Stomach (tissue), 9 donors: ENCODE data around the gene EXOC2. TPM values are rescaled to one million over a fixed set of nuclear protein-coding genes. Genes with fewer than 3 reads are reported as not detected.
A peak's percentile ranks its signal among the peaks of the same experiment; 100 is the strongest.

Source experiments
- DNase-seq, 2 donors: peaks; one replicate each; pipeline versions ENCODE4 v3.0.0 to v3.0.0-alpha.2; 2013 to 2019
- H3K27ac ChIP-seq, 5 donors: fragments of 200-600 bp in 4 of 5; sonication (generic) in 4 of 5; one replicate each; pipeline ENCODE4 v1.5.1; 2013 to 2019; ENCODE audit warnings: mild to moderate bottlenecking in 1 of 5, moderate library complexity in 1 of 5
- H3K27me3 ChIP-seq, 3 donors: fragments of 200-600 bp; sonication (generic); one replicate each; pipeline ENCODE4 v1.5.1; 2017 to 2019; ENCODE audit warnings: mixed run types in 1 of 3
- H3K36me3 ChIP-seq, 4 donors: fragments of 200-600 bp; sonication (generic); 1 replicate in 3 of 4; 2 replicates in 1 of 4; pipeline ENCODE4 v1.5.1; 2016 to 2019
- H3K4me1 ChIP-seq, 4 donors: fragments of 200-600 bp; sonication (generic); one replicate each; pipeline ENCODE4 v1.5.1; 2016 to 2019
- H3K4me3 ChIP-seq, 4 donors: fragments of 200-600 bp; sonication (generic) in 3 of 4; one replicate each; pipeline ENCODE4 v1.5.1; 2016 to 2019; ENCODE audit warnings: mild to moderate bottlenecking in 1 of 4
- H3K9me3 ChIP-seq, 4 donors: fragments of 200-600 bp; sonication (generic); one replicate each; pipeline ENCODE4 v1.5.1; 2016 to 2019
- CTCF ChIP-seq, 7 experiments: fragments of 450-650 bp in 4 of 7; fragments of 200-600 bp in 3 of 7; sonication (generic) in 3 of 7; IDR thresholded peaks; one replicate each; pipeline ENCODE4 v1.5.1; 2016 to 2019; ENCODE audit warnings: antibody characterized with exemption in 7 of 7, control low read depth in 2 of 7, mild to moderate bottlenecking in 1 of 7
- EP300 ChIP-seq: sonication (generic); formaldehyde crosslinking; IDR thresholded peaks from one replicate; pipeline ENCODE4 v1.6.1; 2017; ENCODE audit warnings: antibody characterized with exemption
- POLR2A ChIP-seq, 4 donors: fragments of 450-650 bp; IDR thresholded peaks; one replicate each; pipeline ENCODE4 v1.6.1; 2016; ENCODE audit warnings: antibody characterized with exemption in 4 of 4, control low read depth in 2 of 4, mild to moderate bottlenecking in 1 of 4, moderate library complexity in 1 of 4
- POLR2AphosphoS5 ChIP-seq, 3 donors: sonication (generic); formaldehyde crosslinking; IDR thresholded peaks; one replicate each; pipeline ENCODE4 v1.6.1; 2016; ENCODE audit warnings: antibody characterized with exemption in 3 of 3
- WGBS, 5 donors: extraction: QIAGEN DNeasy Blood & Tissue Kit in 3 of 5; methylation state at CpG; one replicate each; pipeline versions ENCODE4 v1.1.5 to v1.1.7; 2013 to 2018; 5-methylcytosine and 5-hydroxymethylcytosine counted together
- intact Hi-C: fragments of 100-400 bp; cut with DNase I; formaldehyde crosslinking; loops from one replicate; pipeline ENCODE4 v1.15.1; 2023; ENCODE audit warnings: low total_unique reads
- polyA plus RNA-seq, 3 donors: library from polyadenylated mRNA; stranded (reverse); fragments of 200-250 nt; gene quantifications; one replicate each; pipeline ENCODE4 v1.2.3, GENCODE V29; 2013
- total RNA-seq, 5 donors: library from RNA; depleted of rRNA; stranded (reverse); fragments of >200 nt; gene quantifications; one replicate each; pipeline versions ENCODE4 v1.1.0 to v1.2.3, GENCODE V29; 2014 to 2016
- donor health status: healthy with polysubstance abuse.
- donor health status: Bipolar disorder and iron deficiency.
- donor health status: healthy.

Gene EXOC2
- total and polyA plus RNA-seq, 8 donors: 5.3 to 39.7 (median 13.8) TPM

GRCh38 chr6:712805-713204 is 19.9 kb upstream of the EXOC2 start:
- Histone ChIP-seq H3K27me3 (peaks cover 0 to 6% (median 0%) of the 10 kb centered on the region in 3 donors), H3K27ac (peak overlapping the region in 2 of 5 donors; percentile 21 to 22), H3K4me3 (no peak overlapping the region), H3K36me3 (no peaks in the 10 kb centered on the region), H3K9me3 (no peaks in the 10 kb centered on the region), H3K4me1 (peaks cover 11 to 32% (median 22%) of the 10 kb centered on the region in 4 donors)
- 84 to 94% (median 92%) methylated on average over 7 to 8 of the region's 8 CpGs for WGBS, 5 donors
- intact Hi-C loops: loop anchor here (10.0 kb wide), 1 partner anchor 672 kb away; the partner anchor contains the start of gene FOXF2
- DNase-seq: no peak
- TF ChIP-seq POLR2A (IDR thresholded peaks at IDR 0.05): no peak
- no peak for TF ChIP-seq POLR2AphosphoS5 (IDR thresholded peaks at IDR 0.05)
- TF ChIP-seq CTCF (IDR thresholded peaks at IDR 0.05): no peak
- TF ChIP-seq EP300: no peak

DNA sequence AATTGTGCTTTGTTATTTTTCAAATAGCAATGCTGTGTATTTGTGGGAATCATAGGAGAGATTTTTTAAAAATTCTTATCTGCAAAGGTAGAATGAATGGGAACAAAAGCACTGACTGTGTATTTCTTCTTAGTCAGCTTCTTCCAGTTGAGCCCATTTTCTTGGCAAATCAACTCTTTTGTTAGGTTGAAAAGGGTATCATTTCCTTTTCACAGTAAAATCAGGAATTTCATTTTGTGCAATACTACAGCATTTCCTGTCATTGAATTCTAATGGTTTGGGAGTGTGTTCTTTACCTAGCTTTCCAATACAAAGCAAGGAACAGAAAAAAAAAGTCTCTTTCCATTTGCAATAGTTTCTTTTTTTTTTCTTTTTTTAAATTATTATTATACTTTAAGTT is 19.0 kb upstream of the EXOC2 start:
- intact Hi-C loops: loop anchor here (10.0 kb wide), 1 partner anchor 673 kb away; the partner anchor contains the start of gene FOXF2
- no peak for DNase-seq
- peaks cover 11 to 32% (median 22%) of the 10 kb centered on the region in 4 donors for H3K4me1 ChIP-seq
- peaks cover 0 to 6% (median 0%) of the 10 kb centered on the region in 3 donors for H3K27me3 ChIP-seq
- TF ChIP-seq CTCF (IDR thresholded peaks at IDR 0.05) (no peak), POLR2A (IDR thresholded peaks at IDR 0.05) (no peak), EP300 (no peak), POLR2AphosphoS5 (IDR thresholded peaks at IDR 0.05) (no peak)
- H3K4me3 ChIP-seq: peak overlapping the region in 1 of 4 donors; percentile 71
- peak overlapping the region in 4 of 5 donors; percentile 82 to 94 (median 92) for H3K27ac ChIP-seq
- H3K9me3 ChIP-seq: no peaks in the 10 kb centered on the region
- H3K36me3 ChIP-seq: no peaks in the 10 kb centered on the region

GRCh38 chr6:710601-711571 is 17.9 kb upstream of the EXOC2 start:
- DNase-seq: peak; percentile 61 to 82
- TF ChIP-seq POLR2A (IDR thresholded peaks at IDR 0.05) (no peak), POLR2AphosphoS5 (IDR thresholded peaks at IDR 0.05) (peak; percentile 84 to 87 (median 86)), EP300 (no peak)
- WGBS, 5 donors: 1 to 2% (median 1%) methylated on average over 25 to 55 of the region's 55 CpGs
- intact Hi-C loops: loop anchor here (10.0 kb wide), 1 partner anchor 674 kb away; the partner anchor contains the start of gene FOXF2
- peak overlapping the region; percentile 48 to 71 (median 59) for H3K4me3 ChIP-seq
- H3K4me1 ChIP-seq: peaks cover 11 to 29% (median 22%) of the 10 kb centered on the region in 4 donors
- H3K27ac ChIP-seq: peak overlapping the region; percentile 64 to 94 (median 91)
- no peaks in the 10 kb centered on the region for H3K36me3 ChIP-seq
- no peaks in the 10 kb centered on the region for H3K9me3 ChIP-seq
- H3K27me3 ChIP-seq: peaks cover 0 to 6% (median 0%) of the 10 kb centered on the region in 3 donors

DNA sequence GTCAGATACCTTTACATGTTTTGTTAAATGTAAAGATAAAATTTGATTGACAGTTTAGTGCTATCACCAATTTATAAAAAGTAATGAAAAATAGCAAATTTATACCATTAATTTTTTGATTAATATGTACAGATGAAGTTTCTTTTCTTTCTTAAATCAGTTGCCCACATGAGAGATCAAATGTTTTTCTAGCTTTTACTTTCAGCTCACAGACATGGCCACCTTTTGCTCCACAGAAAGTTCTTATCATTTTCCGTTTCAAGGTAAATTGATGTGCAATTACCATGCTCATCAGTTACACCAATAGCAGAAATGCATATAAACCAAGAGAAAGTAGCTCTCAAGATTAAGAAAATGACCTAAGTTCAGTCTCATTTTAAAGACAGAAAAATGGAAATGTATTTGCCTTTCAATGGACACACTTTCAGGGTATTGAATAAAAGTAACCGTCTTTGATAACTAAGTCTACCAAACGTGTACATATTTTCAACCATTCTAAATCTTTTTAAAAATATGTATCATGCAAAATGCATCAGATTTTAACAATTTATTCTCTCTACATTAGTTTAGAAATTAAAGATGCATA is 16.6 kb upstream of the EXOC2 start:
- intact Hi-C loops: loop anchor here (10.0 kb wide), 1 partner anchor 675 kb away; the partner anchor contains the start of gene FOXF2
- no peak overlapping the region for H3K4me3 ChIP-seq

More for the DNA sequence above, 16.6 kb upstream of the EXOC2 start:
- H3K9me3 ChIP-seq: no peaks in the 10 kb centered on the region
- H3K4me1 ChIP-seq: peaks cover 11 to 30% (median 21%) of the 10 kb centered on the region in 4 donors
- no peak for DNase-seq
- TF ChIP-seq EP300 (no peak), CTCF (IDR thresholded peaks at IDR 0.05) (no peak), POLR2AphosphoS5 (IDR thresholded peaks at IDR 0.05) (no peak), POLR2A (IDR thresholded peaks at IDR 0.05) (no peak)
- no peaks in the 10 kb centered on the region for H3K36me3 ChIP-seq
- H3K27ac ChIP-seq: peak overlapping the region in 4 of 5 donors; percentile 82 to 94 (median 92)
- H3K27me3 ChIP-seq: peaks cover 0 to 6% (median 0%) of the 10 kb centered on the region in 3 donors
- 76 to 82% (median 80%) methylated on average over 3 of the region's 3 CpGs for WGBS, 5 donors
